BE2C (cell line): ENCODE measurements around the gene KDM8.
"Not testable (repeated sequence)": the region's sequence is repeated elsewhere in the genome, so short reads cannot be mapped to it uniquely, and the experiment has no call there.

Experiments used
- DNase-seq: peaks from one replicate; pipeline ENCODE4 v3.0.0-alpha.2; 2020
- H3K27me3 ChIP-seq: fragments of 250-450 bp; sonication (Bioruptor Pico); 2 replicates; pipeline ENCODE4 v1.5.1; 2020; ENCODE audit warnings: mild to moderate bottlenecking
- H3K36me3 ChIP-seq: fragments of 250-450 bp; sonication (Bioruptor Pico); 2 replicates; pipeline ENCODE4 v1.5.1; 2020; ENCODE audit warnings: mild to moderate bottlenecking
- H3K4me1 ChIP-seq: fragments of 250-450 bp; sonication (Bioruptor Pico); 2 replicates; pipeline ENCODE4 v1.5.1; 2020
- H3K4me3 ChIP-seq: 2 replicates; pipeline ENCODE4 v1.5.1; 2011; ENCODE audit warnings: low read depth, low read length
- H3K9me3 ChIP-seq: fragments of 250-450 bp; sonication (Bioruptor Pico); 2 replicates; pipeline ENCODE4 v1.5.1; 2020
- TF ChIP-seq, protein P1 (sequence below): IDR thresholded peaks from 2 replicates; pipeline ENCODE4 v1.5.1; 2012; ENCODE audit warnings: mild to moderate bottlenecking, low read depth, low read length

Gene KDM8

GRCh38 chr16:27243725-27244362 lies 40.5 kb downstream of the KDM8 start:
- Histone ChIP-seq H3K4me3 (no peak overlapping the region), H3K4me1 (peaks cover 7% of the 10 kb centered on the region; the same call in 1 of the 2 replicates), H3K27me3 (no peaks in the 10 kb centered on the region), H3K9me3 (no peaks in the 10 kb centered on the region), H3K36me3 (no peaks in the 10 kb centered on the region; the same call in 1 of the 2 replicates)
- TF ChIP-seq, protein P1, sequence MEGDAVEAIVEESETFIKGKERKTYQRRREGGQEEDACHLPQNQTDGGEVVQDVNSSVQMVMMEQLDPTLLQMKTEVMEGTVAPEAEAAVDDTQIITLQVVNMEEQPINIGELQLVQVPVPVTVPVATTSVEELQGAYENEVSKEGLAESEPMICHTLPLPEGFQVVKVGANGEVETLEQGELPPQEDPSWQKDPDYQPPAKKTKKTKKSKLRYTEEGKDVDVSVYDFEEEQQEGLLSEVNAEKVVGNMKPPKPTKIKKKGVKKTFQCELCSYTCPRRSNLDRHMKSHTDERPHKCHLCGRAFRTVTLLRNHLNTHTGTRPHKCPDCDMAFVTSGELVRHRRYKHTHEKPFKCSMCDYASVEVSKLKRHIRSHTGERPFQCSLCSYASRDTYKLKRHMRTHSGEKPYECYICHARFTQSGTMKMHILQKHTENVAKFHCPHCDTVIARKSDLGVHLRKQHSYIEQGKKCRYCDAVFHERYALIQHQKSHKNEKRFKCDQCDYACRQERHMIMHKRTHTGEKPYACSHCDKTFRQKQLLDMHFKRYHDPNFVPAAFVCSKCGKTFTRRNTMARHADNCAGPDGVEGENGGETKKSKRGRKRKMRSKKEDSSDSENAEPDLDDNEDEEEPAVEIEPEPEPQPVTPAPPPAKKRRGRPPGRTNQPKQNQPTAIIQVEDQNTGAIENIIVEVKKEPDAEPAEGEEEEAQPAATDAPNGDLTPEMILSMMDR = no peak
- DNase-seq = no peak

- no peaks in the 10 kb centered on the region; the same call in 1 of the 2 replicates for H3K36me3 ChIP-seq
- no peak overlapping the region for H3K4me3 ChIP-seq
- no peak for DNase-seq
- TF ChIP-seq, protein P1 = no peak
- no peaks in the 10 kb centered on the region for H3K9me3 ChIP-seq
- peaks cover 7% of the 10 kb centered on the region; the same call in 1 of the 2 replicates for H3K4me1 ChIP-seq
- H3K27me3 ChIP-seq = no peaks in the 10 kb centered on the region
Observed at GRCh38 chr16:27244363-27244755, 41.0 kb downstream of the KDM8 start.

DNA sequence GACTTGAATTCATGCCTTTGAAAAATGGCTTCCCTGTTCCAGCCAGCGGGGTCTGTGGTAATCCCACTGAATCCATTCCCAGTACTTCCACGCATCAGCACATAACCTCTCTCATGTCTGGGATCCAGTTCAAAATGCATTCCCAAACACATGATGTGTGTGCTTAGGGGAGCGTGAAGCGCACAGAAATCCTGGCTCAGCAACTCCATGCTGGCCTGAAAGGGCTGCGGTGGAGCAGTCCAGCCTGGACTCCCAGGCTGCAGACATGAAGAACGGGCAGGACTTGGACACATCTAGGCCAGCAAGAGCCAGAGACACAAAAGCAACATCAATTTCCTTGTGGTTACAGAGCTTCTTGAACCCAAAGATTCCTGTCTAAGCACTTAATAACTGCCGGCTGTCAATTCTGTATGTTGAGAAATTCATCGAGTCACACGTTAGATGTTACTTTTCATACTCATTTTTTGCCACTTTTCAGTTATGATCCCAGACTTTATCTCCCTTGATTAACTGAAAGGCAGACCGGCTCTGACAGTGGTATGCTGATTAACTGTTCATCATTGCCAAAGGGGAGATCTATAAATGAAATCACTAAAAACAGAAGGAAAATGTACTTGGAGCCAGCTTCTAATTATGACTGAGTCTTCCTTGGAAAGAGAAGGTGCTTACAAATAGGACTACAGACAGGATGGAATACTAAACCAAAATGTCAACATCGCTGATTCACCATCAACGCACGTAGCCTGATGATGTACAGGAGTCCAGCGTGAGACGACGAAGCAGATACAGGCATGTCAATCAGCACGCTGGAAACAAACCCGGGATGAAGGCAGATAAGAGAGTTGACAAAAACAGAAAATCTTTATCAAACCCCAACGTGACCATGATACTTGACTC lies 42.2 kb downstream of the KDM8 start:
- no peak for DNase-seq
- no peaks in the 10 kb centered on the region for H3K9me3 ChIP-seq
- H3K4me3 ChIP-seq = no peak overlapping the region
- no peaks in the 10 kb centered on the region; the same call in 1 of the 2 replicates for H3K36me3 ChIP-seq
- H3K27me3 ChIP-seq = no peaks in the 10 kb centered on the region
- TF ChIP-seq, protein P1 = no peak
- H3K4me1 ChIP-seq = peaks cover 7% of the 10 kb centered on the region; the same call in 1 of the 2 replicates

DNA sequence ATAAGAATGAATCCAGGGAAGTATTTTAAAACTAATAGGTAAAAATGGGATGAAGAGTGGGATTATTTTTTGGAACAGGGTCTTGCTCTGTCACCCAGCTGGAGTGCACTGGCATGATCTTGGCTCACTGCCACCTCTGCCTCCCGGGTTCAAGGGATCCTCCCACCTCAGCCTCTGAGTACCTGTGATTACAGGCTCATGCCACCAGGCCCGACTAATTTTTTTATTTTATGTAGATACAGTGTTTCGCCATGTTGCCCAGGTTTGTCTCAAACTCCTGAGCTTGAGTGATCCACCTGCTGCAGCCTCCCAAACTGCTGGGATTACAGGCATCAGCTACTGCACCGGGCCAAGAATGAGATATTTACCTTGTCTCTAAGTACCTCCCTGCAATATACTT lies 43.1 kb downstream of the KDM8 start:
- H3K4me3 ChIP-seq = no peak overlapping the region
- TF ChIP-seq, protein P1 = no peak
- H3K27me3 ChIP-seq = no peaks in the 10 kb centered on the region
- no peak for DNase-seq
- H3K36me3 ChIP-seq = no peaks in the 10 kb centered on the region; the same call in 1 of the 2 replicates
- peaks cover 7% of the 10 kb centered on the region; the same call in 1 of the 2 replicates for H3K4me1 ChIP-seq
- H3K9me3 ChIP-seq = no peaks in the 10 kb centered on the region

GRCh38 chr16:27247076-27247475 lies 43.8 kb downstream of the KDM8 start:
- H3K36me3 ChIP-seq, DNase-seq, H3K27me3 ChIP-seq, H3K4me3 ChIP-seq, H3K9me3 ChIP-seq, H3K4me1 ChIP-seq: not testable (repeated sequence)

DNA sequence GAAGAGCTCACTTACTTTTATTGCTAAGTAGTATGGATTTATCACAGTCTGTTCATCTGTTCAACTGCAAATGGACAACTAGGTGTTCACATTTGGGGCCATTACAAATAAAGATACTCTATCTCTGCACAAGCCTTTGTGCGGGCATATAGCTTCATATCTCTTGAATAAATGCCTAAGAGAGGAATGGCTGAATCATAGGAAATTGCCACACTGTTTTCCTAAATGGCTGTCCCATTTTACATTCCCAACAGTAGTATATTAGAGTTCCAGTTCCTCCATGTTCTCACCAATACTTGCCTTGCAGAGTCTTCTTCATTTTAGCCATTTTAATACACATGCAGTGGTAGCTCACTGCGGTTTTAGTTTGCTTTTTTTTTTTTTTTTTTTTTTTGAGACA lies 44.7 kb downstream of the KDM8 start:
- TF ChIP-seq, protein P1 = no peak
- Histone ChIP-seq H3K36me3 (no peaks in the 10 kb centered on the region; the same call in 1 of the 2 replicates), H3K9me3 (no peaks in the 10 kb centered on the region), H3K27me3 (no peaks in the 10 kb centered on the region), H3K4me3 (no peak overlapping the region), H3K4me1 (peaks cover 7% of the 10 kb centered on the region; the same call in 1 of the 2 replicates)
- no peak for DNase-seq

DNA sequence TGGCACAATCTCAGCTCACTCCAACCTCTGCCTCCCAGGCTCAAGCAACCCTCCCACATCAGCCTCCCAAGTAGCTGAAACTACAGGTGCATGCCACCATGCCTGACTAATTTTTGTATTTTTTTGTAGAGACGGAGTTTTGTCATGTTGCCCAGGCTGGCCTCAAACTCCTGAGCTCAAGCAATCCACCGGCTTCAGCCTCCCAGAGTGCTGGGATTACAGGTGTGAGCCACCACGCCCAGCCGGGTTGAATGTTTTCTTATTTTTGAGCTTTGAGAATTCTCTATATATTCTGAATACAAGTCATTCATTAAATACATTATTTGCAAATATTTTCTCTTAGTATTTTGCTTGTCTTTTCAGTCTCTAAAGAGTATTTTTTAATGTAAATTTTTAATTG lies 45.6 kb downstream of the KDM8 start:
- H3K36me3 ChIP-seq, H3K4me3 ChIP-seq, H3K4me1 ChIP-seq, H3K27me3 ChIP-seq, DNase-seq, H3K9me3 ChIP-seq: not testable (repeated sequence)
